HG03575 (cell line): ENCODE measurements around the gene LRP2.
"Not testable (repeated sequence)": the region's sequence is repeated elsewhere in the genome, so short reads cannot be mapped to it uniquely, and the experiment has no call there.

ENCODE experiments used
- ATAC-seq: cut with Tn5 transposase; IDR thresholded peaks from one replicate; pipeline ENCODE4 v1.9.1; 2021; ENCODE audit not compliant: unreplicated experiment, insufficient number of reproducible peaks, low FRiP score; ENCODE audit errors: extremely low read depth

The LRP2 gene

DNA sequence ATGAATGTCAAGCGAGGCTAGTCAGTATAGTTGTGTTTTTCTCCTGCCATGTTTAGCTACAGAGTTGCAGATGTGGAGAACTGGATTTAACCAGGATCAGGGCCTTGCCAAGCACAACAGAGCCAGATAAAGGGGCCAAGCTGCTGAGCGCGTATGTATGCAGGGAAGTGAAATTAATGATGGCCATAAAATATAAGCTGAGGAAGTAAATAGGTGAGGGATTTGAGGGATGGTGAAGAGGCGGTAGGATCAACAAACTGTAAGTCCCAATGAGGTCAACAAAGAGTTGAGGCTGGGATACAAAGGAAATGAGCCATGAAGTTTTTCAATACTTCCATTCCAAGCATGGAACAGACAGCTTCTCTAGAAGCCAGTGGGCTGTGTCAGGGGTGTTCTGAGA lies 10.6 kb downstream of the LRP2 start:
- no peak for ATAC-seq

DNA sequence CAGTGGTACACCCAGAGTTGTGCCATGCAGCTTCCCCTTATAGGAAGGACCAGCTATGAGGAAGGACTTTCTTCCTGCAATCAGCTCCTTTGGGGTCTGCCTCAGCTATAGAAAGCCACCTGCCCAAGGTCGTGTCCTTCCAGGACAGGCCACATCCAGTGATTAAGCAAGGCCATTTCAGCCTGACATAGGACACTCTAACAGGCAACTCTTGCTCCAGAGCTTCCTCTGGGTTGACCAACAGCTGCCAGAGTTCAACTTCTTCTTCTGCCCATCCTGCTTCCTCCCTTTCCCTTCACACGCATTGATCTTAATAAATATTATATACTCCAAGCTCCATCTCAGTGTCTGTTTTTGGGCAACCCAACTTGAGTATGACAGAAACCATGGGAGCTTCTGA lies 12.8 kb downstream of the LRP2 start:
- no peak for ATAC-seq

DNA sequence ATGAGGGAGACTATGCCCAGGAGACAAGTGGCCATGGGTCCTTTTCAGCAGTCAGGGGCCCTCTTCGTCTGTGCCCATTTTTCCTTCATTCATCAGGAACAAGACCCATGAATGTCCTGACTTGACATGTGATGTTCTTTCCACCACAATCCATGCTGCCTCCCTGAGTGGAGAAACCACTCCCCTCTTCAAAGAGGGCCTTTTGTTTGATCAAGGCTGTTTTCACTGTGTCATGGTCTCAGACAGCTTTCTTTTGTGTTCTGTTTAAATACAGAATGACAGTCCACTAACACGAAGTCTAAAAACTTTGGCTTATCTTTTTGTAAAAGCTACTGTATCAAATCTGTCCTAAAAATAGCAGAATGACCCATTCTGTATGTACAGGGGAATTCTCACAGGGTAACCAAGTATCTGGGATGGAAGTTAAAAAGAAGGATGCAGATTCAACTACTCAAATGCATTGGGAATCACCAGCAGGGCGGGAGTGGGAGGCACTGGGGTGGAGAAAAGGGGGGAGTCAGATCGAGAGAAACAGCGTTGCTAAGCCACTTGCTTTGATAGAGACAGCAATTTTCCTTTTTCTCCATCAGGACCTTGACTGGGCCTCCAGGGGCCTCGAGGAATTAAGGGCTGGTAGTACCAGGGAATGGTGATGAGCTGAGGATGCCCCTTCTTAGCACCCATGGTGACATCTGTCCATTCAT lies 13.9 kb downstream of the LRP2 start:
- no peak for ATAC-seq

DNA sequence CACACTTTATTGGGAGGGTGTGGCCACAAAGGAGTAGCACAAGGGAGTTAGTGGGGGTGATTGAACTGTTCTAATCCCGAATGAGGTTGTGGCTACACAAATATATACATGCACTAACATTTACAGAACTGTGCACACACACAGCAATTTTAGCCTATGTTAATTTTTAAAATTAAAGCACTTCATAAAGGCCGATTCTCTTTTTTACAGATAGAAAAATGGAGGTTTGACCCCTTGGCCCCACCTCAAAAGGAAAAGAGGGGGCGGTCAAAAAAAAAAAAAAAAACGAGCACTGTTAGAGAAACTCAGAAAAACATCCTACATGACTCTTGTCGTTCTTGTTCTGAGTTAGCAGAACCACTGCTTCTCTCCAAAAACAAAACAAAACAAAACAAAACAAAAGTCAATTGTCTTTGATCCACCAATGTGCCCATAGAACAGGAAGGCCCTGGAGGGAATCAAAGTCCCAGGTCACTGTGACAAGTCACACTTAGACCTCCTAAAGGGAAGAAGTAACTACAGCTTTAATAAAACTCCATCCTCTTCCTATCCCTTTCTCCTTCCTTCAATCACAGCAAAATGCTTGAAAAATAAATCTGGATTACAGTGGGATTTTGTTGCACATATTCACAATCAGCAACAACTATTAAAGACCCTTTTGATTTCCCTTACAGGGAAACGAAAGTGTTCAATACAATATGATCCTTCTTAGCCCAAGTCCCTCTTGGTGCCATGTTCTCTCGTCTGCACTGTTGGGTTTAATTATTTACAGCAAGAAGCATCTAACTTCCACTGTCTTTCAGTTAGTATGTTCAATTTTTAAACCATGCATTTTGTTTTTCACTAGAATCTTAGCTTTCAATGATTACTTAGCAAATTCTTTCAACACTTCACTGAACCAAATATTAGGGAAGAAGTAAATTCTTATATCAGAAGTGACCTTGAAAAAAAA lies 16.6 kb downstream of the LRP2 start:
- ATAC-seq: no peak

DNA sequence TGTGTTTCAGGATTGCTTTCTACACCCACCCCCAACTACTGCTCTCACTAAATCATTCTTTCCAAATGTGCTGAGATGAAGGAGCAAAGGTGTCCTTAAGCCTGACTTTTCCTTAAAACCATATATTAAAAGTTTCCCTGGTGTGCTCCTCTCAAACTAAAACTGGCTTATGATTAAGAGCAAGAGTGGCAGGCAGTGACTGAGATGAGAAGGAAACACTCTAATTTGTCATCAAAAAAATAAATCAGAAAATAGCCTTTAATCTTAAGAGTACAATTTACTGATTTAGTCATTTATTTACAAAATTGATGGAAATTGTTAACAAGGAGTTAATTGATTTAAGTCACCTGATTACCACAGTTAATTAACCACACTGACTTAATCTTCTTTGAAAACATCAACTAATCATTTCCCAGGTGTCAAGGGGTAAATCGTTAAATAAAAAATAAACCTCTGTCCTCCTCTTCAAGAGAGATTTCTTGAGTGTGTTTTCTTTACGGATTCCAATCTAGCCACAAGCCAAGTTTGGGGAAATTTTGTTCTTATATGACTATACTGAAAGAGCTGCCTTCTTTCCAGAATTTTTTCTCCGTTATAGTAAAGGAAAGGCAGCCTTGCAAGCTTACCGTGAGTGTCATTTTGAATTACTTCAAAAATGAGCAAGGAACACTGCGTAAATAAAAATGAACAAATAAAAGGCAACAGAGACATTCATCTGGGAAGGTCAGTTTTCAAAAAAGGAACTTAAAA lies 17.4 kb downstream of the LRP2 start:
- ATAC-seq: no peak

DNA sequence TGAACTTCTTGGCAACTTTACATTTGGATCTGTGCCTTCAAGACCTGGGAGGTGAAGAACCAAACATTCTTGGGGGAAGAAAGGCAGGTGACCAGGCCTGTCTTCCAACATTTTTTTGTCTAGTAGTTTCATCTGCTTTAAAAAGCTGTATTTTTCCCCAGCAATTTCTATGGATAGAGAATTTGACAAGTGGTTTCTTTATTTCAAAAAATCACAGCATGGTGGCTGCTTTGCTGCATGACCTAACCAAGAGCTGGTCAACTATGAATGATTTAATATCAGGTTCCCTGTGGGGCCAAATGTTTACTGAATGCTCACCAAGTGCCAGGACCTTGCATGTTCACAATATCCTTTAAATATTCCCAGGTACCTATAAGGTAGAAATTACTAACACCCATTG lies 19.1 kb downstream of the LRP2 start:
- ATAC-seq: no peak

DNA sequence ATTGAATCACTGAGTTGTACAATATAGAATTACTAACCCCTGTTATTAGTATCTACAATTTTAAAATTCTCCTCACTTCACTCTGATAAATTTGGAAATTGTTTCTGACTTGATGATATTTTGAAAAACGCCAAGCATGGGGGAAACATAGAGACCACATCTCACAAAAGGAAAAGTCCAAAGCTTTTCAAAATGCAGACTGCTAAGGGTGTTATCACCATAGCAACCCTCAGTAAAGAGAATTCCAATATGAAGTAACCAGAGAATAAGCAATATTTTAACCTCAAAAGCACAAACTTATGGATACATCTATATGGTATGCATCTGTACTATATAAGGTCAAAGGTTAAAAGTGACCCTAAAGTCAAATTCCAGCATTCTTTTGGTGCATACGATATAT lies 22.7 kb downstream of the LRP2 start:
- no peak for ATAC-seq

DNA sequence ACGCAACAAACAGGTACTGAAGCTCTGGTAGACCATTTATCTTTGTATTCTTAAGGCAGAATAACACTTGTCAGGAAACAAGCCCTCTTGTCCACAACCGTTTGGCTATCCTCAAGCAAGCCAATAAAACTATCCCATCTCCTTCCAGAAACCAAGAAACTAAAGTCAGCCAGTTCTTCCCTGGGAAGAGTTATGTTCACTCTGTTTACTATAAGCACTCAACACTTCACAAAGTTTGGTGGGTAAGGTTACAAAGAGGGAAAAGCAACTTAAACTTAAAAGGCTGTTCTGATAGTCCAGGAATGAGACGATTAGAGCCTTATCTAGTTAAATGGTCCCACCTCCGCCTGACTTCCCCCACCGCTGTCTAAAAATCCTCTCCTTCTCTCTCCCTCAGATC lies 25.6 kb downstream of the LRP2 start:
- ATAC-seq: no peak

DNA sequence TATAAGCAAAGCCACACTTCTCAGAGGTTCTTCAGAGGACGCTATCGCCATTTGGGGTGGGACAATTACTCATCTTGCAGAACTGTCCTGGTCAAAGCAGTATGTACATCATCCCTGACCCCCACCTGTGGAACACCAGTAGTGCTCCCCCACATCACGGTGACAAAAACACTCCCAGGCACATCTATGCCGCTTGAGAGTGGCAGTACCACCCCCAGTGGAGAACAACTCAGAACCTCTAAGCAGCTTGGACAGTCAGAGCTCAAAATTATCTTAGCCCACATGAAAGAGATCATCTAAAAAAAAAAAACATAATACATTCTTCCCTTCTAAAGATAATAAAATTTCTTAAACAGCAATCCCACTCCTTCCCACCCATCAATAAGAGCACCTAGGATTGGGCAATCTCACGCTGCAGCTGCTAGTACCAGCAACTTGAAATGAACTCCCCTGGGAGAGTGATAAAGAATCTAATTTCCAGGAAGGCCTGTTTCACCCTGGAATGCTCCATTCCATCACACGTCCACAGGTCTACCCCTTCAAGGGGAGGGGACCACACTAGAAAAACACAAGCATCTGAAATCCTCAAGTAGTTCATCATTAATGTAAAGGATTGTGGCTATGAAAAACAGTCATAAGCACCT lies 31.7 kb downstream of the LRP2 start:
- ATAC-seq: no peak

DNA sequence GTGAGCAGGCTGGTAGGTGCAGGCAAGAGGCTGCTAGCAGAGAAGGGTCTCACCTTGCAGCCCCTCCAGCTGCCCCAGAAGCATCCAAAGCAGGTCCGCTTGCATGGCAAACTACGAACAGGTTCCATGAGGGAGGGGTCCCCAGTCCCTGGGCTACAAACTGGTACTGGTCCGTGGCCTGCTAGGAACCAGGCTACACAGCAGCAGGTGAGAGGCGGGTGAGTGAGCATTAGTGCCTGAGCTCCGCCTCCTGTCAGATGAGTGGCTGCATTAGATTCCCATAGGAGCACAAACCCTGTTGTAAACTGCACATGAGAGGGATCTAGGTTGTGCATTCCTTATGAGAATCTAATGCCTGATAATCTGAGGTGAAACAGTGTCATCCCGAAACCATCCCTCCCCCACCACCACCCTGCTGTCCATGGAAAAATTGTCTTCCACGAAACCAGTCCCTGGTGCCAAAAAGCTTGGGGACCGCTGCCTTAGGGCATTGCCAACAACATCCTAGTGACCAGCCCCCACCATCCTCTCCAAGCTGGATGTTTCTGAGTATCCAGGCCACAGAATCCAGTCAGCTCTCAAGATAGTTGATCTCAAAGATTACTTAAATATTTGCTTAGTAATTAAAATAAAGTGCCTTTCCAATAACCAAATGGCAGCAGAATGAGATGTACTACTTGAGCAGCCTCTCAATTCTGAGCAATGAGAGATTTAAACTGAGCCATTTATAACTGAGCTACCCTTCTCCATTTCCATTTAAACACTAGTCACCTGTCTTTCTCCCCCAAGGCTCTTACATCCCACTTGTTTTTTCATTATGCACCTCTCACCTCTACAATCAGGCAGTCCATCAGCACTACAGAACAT lies 32.4 kb downstream of the LRP2 start:
- no peak for ATAC-seq

DNA sequence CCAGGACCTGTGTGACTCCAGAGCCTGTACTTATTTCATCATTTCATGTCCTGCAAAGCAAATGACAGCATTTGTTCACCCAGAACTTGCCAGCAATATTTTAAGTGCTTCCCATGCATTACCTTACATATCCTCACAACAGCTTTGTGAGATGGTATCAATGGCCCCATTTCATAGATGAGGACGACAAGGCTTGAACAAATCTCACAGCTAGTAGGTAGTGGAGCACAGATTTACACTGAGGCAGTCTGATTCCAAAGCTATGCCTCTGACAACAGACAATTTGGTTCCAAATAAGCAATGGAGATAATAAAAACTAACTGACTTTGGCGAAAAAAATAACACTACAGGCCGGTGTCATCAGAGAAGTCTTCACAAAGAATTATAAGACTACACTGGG lies 33.5 kb downstream of the LRP2 start:
- ATAC-seq: no peak

DNA sequence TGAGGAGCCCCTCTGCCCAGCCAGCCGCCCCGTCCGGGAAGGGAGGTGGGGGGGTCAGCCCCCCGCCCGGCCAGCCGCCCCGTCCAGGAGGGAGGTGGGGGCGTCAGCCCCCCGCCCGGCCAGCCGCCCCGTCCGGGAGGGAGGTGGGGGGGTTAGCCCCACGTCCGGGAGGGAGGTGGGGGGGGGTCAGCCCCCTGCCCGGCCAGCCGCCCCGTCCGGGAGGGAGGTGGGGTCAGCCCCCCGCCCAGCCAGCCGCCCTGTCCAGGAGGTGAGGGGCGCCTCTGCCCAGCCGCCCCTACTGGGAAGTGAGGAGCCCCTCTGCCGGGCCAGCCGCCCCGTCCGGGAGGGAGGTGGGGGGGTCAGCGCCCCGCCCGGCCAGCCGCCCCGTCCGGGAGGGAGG lies 34.5 kb downstream of the LRP2 start:
- not testable (repeated sequence) for ATAC-seq

DNA sequence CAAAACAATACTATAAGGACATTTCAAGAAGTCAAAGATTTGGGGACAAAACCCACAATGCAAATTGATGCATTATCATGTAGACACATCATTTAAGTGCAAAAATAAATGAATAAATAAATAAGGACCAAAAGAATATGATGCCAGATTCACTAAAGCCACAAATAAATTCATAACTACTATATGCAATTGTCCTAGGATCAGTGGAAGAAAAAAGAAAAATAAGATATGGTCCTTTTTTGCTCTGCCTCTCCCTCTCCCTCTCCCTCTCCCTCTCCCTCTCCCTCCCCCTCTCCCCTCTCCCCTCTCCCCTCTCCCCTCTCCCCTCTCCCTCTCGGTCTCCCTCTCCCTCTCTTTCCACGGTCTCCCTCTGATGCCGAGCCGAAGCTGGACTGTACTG lies 36.4 kb downstream of the LRP2 start:
- not testable (repeated sequence) for ATAC-seq

DNA sequence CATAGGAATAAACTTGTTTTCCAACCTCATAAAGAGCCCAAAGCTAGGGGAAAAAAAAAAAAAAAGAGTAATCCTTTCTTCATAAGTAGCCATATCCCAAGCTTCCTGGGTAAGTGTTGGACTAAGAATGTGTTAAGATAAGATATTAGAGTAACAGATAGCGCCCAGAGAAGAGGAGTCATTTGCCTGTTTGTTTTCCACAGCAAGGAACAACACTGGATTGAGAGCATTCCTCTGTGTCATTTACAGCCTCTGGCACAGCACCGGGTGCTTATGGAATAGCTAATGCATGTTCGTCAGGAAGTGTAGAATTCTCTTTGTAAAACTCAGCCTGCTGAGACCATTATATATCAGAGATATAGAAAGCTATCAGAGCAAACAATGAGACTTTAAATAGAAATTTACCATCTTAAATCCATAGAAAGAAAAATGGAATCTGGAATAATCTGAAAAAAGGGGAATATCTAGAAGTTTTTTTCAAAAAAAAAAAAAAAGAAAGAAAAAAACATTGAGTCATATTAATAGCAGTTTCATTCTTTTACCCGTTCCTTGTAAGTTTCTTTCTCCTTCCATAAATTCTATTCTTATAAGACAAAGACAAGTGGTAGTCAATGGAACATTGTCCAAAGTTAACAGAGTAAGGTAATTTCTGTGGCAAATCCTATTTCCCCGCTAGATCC lies 37.6 kb downstream of the LRP2 start:
- no peak for ATAC-seq

DNA sequence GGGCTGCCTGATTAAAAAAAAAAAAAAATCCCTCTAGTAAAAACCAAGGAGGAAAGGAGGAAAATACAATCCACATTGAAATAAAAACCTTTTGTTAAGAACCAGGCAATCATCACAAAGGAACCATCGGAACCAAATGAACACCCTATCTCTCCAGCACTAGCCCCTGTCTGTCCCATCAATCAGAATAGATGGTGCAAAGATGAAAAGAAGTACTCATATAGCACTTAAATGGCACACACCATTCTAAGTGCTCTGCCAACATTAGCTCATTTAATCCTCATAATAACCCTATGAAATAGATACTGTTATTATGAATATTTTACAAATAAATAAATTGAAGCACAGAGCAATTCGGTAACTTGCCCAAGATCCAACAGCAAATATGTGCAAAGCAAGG lies 38.5 kb downstream of the LRP2 start:
- ATAC-seq: no peak

DNA sequence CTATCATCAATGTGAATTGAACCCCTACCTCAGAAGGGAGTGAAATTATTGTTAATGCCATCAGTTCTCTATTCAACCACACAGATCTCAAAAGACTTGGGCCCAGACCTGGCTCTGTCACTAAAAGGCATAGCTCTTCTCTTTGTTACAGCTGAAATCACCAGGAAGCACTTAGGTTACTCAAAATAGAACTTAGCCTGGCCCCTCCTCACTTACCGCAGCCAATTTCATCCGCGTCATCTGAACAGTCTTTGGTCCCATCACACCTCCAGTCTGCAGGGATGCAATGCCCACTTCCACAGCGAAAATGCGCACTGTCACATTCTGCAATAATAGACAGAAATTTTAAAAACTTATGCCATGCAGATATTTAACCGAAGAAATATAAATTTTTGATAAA lies 41.8 kb downstream of the LRP2 start:
- ATAC-seq: no peak

DNA sequence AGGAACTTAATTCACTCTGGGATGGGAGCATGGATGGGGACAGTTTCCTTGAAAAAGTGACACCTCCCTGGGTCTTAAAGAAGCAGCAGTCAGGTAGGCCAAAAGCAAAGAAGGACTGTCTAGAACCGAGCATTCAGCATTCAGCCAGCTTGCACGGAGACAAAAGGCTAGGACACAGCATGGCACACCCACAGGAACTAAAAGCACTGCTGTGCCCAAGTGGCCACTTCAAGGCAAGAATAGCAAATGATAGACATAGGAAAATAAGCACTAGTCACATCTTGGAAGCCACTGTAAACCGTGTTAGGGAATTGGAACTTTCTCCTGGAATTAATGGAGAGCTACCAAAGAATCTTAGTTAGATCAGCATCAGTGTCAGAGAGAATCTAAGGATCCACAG lies 47.0 kb downstream of the LRP2 start:
- no peak for ATAC-seq

DNA sequence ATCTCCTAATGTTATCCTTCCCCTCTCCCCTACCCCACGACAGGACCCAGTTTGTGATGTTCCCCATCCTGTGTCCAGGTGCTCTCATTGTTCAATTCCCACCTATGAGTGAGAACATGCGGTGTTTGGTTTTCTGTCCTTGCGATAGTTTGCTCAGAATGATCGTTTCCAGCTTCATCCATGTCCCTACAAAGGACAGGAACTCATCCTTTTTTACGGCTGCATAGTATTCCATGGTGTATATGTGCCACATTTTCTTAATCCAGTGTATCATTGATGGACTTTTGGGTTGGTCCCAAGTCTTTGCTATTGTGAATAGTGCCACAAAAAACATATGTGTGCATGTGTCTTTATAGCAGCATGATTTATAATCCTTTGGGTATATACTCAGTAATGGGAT lies 54.0 kb downstream of the LRP2 start:
- ATAC-seq: not testable (repeated sequence)
